Activated CD4-positive, alpha-beta memory T cell treated with anti-CD3 and anti-CD28 coated beads for 36 hours (primary cell): Measurements from ENCODE around the gene TMEM178B. TPM values are rescaled to one million over a fixed set of nuclear protein-coding genes. Genes with fewer than 3 reads are reported as not detected.

Experiments used
- CTCF ChIA-PET: fragments of 350-600 bp; sonication (Branson Sonifier 250); formaldehyde crosslinking; loops from one replicate; lab custom pipeline; 2021; ENCODE audit warnings: antibody characterized with exemption, inconsistent platforms; lab: Charles Lee
- POLR2A ChIA-PET: fragments of 350-600 bp; sonication (Branson Sonifier 250); formaldehyde crosslinking; loops from one replicate; lab custom pipeline; 2021; ENCODE audit warnings: antibody characterized with exemption; lab: Charles Lee
- DNase-seq: peaks from one replicate; pipeline ENCODE4 v3.0.0-alpha.2; 2020
- H3K27ac Mint-ChIP-seq: one replicate; pipeline ENCODE4 v1.8.0; 2021; ENCODE audit warnings: mixed read lengths
- H3K27me3 Mint-ChIP-seq: one replicate; pipeline ENCODE4 v1.8.0; 2021; ENCODE audit warnings: mixed read lengths
- H3K36me3 Mint-ChIP-seq: one replicate; pipeline ENCODE4 v1.8.0; 2021; ENCODE audit warnings: mixed read lengths
- H3K4me1 Mint-ChIP-seq: one replicate; pipeline ENCODE4 v1.8.0; 2021; ENCODE audit warnings: low read depth, mixed read lengths
- H3K4me3 Mint-ChIP-seq: one replicate; pipeline ENCODE4 v1.8.0; 2021; ENCODE audit warnings: mild to moderate bottlenecking, mixed read lengths
- H3K9me3 Mint-ChIP-seq: one replicate; pipeline ENCODE4 v1.8.0; 2021; ENCODE audit warnings: mixed read lengths
- intact Hi-C: fragments of 100-400 bp; cut with micrococcal nuclease; formaldehyde crosslinking; loops from one replicate; pipeline ENCODE4 v1.15.1; 2023
- total RNA-seq, 2 experiments: library from RNA; stranded (reverse); gene quantifications; one replicate each; pipeline ENCODE4 v1.2.3, GENCODE V29; 2021

The TMEM178B gene
- total RNA-seq, 2 experiments from 2014 or later = 0.58 to 0.81 TPM

- Mint-ChIP-seq H3K27ac (no peak overlapping the region), H3K4me3 (no peak overlapping the region), H3K27me3 (peaks cover 3% of the 10 kb centered on the region), H3K9me3 (no peaks in the 10 kb centered on the region), H3K36me3 (no peaks in the 10 kb centered on the region), H3K4me1 (no peaks in the 10 kb centered on the region)
- no peak for DNase-seq
- intact Hi-C loops = no loop called here
- ChIA-PET CTCF (no interaction called here), POLR2A (no interaction called here)
Measured at GRCh38 chr7:141475679-141476078, 401.8 kb downstream of the TMEM178B start.

DNA sequence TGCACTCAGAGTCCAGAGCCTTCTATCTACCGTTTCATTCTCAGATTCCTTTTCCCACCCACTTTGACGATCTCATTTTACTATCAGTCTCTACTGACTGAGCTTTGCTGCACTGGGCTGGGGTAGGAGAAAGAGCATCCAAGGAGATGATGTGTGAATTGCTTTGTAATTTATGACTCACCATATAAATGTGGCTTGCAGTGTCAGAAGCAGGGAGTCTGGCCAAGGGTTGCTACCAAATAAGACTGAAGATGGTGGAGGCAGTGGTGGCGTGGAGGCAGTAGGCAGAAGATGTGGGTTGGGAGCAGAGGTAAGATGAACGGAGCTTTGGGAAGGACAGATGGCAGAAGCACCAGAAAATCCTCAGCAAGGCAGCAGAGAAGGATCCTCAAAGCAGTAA is 404.0 kb downstream of the TMEM178B start:
- Mint-ChIP-seq H3K27ac (no peak overlapping the region), H3K4me1 (no peaks in the 10 kb centered on the region), H3K4me3 (no peak overlapping the region), H3K9me3 (no peaks in the 10 kb centered on the region), H3K36me3 (no peaks in the 10 kb centered on the region), H3K27me3 (peaks cover 12% of the 10 kb centered on the region)
- POLR2A ChIA-PET = no interaction called here
- intact Hi-C loops = no loop called here
- CTCF ChIA-PET = no interaction called here
- no peak for DNase-seq

GRCh38 chr7:141478845-141479244 is 405.0 kb downstream of the TMEM178B start:
- no peak overlapping the region for H3K27ac Mint-ChIP-seq
- intact Hi-C loops = no loop called here
- ChIA-PET CTCF (no interaction called here), POLR2A (no interaction called here)
- no peak overlapping the region for H3K4me3 Mint-ChIP-seq
- no peak for DNase-seq
- H3K4me1 Mint-ChIP-seq = no peaks in the 10 kb centered on the region
- no peaks in the 10 kb centered on the region for H3K36me3 Mint-ChIP-seq
- H3K27me3 Mint-ChIP-seq = peaks cover 12% of the 10 kb centered on the region
- no peaks in the 10 kb centered on the region for H3K9me3 Mint-ChIP-seq

DNA sequence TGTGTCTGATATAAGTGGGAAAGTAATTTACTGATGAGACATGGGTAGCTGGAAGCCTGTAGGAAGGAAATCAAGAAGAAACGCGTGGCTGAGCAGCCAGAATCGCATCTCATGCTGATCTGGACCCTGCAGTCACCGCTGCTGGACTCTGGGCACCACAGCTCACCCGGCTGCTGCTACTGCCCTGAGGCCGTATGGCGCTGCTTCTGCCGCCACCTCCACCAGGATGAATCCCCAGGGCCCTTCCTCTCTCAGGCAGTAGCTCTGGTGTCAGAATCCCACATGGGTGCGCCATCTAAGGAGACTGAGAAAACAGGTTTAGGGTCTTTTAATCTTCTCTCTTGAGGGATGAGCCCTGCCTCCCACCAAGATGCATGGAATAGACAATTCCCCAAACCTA is 407.1 kb downstream of the TMEM178B start:
- H3K27ac Mint-ChIP-seq = no peak overlapping the region
- CTCF ChIA-PET = no interaction called here
- DNase-seq = no peak
- POLR2A ChIA-PET = no interaction called here
- H3K4me3 Mint-ChIP-seq = no peak overlapping the region
- no peaks in the 10 kb centered on the region for H3K36me3 Mint-ChIP-seq
- peaks cover 14% of the 10 kb centered on the region for H3K27me3 Mint-ChIP-seq
- no peaks in the 10 kb centered on the region for H3K4me1 Mint-ChIP-seq
- intact Hi-C loops = no loop called here
- H3K9me3 Mint-ChIP-seq = no peaks in the 10 kb centered on the region

- POLR2A ChIA-PET = no interaction called here
- Mint-ChIP-seq H3K27ac (no peak overlapping the region), H3K36me3 (no peaks in the 10 kb centered on the region), H3K9me3 (no peaks in the 10 kb centered on the region), H3K27me3 (peaks cover 17% of the 10 kb centered on the region), H3K4me3 (no peak overlapping the region), H3K4me1 (no peaks in the 10 kb centered on the region)
- DNase-seq = no peak
- CTCF ChIA-PET = interaction anchor here (1.1 kb wide), 1 partner anchor 52 kb away, joined by 3 read pairs; no protein-coding TSS in a partner anchor
- intact Hi-C loops = no loop called here
Measured at GRCh38 chr7:141481971-141482370, 408.1 kb downstream of the TMEM178B start.

DNA sequence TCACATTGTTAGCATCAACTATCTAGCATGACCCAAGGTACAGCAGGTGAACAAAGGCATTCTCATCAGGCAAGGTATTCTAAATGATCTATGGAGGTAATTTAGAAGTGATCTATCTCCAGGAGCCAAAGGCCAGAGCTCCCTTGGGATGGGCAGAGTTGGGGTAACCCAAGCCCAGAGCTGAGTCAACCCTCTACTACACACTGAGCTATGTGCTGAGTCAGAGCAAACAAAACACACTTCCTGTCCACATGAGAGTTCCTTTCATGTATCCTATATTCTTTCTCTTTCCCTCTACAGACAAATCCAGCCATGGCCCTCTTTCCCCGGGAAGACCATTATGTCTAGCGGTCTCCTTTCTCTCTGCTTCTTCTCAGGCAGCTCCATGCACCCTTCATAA is 409.2 kb downstream of the TMEM178B start:
- DNase-seq = no peak
- H3K36me3 Mint-ChIP-seq = no peaks in the 10 kb centered on the region
- no peak overlapping the region for H3K27ac Mint-ChIP-seq
- peaks cover 14% of the 10 kb centered on the region for H3K27me3 Mint-ChIP-seq
- intact Hi-C loops = no loop called here
- ChIA-PET CTCF (no interaction called here), POLR2A (no interaction called here)
- H3K4me3 Mint-ChIP-seq = no peak overlapping the region
- H3K9me3 Mint-ChIP-seq = no peaks in the 10 kb centered on the region
- H3K4me1 Mint-ChIP-seq = no peaks in the 10 kb centered on the region

DNA sequence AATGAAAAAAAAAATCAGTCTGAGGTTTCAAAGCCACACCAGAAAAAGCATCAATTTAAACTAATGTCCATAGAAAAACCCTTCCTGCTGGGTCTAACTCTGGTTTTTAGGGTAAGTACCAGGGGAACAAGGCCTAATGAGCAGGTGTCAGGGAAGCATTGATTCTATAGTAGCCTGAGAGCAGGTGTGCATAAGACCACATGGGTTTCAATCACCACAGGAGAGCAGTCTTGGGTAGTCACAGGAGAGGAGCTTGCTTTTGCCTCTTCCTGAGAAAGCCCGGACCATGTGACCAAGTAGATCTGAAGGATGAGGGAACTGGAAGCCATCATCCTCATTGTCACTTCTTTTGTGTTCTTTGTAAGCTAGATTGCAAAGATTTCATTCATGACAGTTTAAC is 411.0 kb downstream of the TMEM178B start:
- intact Hi-C loops = no loop called here
- Mint-ChIP-seq H3K4me1 (no peaks in the 10 kb centered on the region), H3K27ac (no peak overlapping the region), H3K4me3 (no peak overlapping the region), H3K9me3 (no peaks in the 10 kb centered on the region), H3K36me3 (no peaks in the 10 kb centered on the region), H3K27me3 (peaks cover 14% of the 10 kb centered on the region)
- ChIA-PET CTCF (no interaction called here), POLR2A (no interaction called here)
- DNase-seq = no peak

DNA sequence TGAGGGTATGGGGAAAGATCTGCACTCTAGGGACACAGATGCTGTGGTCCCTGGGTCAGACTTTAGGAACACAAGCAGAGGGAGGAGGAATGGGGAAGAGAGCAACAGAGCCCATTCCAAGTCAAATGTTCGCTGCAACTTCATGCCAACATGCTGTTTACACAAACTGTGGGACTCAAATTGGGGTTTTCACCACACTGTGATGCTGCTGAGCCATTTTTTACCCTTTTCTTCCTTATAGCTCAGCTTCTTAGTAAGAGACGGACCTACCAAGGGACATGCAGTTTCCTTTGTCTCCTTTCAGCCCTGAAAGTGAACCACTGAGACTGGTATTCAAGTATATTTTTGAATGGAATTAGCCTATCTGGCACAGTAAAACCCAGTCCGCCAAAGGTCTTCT is 413.1 kb downstream of the TMEM178B start:
- H3K36me3 Mint-ChIP-seq = no peaks in the 10 kb centered on the region
- H3K4me1 Mint-ChIP-seq = no peaks in the 10 kb centered on the region
- H3K9me3 Mint-ChIP-seq = no peaks in the 10 kb centered on the region
- POLR2A ChIA-PET = no interaction called here
- intact Hi-C loops = no loop called here
- no peak overlapping the region for H3K4me3 Mint-ChIP-seq
- H3K27me3 Mint-ChIP-seq = peaks cover 9% of the 10 kb centered on the region
- CTCF ChIA-PET = no interaction called here
- H3K27ac Mint-ChIP-seq = no peak overlapping the region
- DNase-seq = no peak

- POLR2A ChIA-PET = no interaction called here
- Mint-ChIP-seq H3K4me1 (no peaks in the 10 kb centered on the region), H3K27me3 (peaks cover 10% of the 10 kb centered on the region), H3K4me3 (no peak overlapping the region), H3K9me3 (no peaks in the 10 kb centered on the region), H3K36me3 (no peaks in the 10 kb centered on the region), H3K27ac (no peak overlapping the region)
- CTCF ChIA-PET = no interaction called here
- no peak for DNase-seq
- intact Hi-C loops = no loop called here
Measured at GRCh38 chr7:141490474-141490873, 416.6 kb downstream of the TMEM178B start.

GRCh38 chr7:141495057-141495456 is 421.2 kb downstream of the TMEM178B start:
- no peak for DNase-seq
- Mint-ChIP-seq H3K27me3 (peaks cover 7% of the 10 kb centered on the region), H3K4me3 (no peak overlapping the region), H3K27ac (no peak overlapping the region), H3K36me3 (no peaks in the 10 kb centered on the region), H3K9me3 (no peaks in the 10 kb centered on the region), H3K4me1 (no peaks in the 10 kb centered on the region)
- POLR2A ChIA-PET = no interaction called here
- CTCF ChIA-PET = no interaction called here
- intact Hi-C loops = no loop called here

DNA sequence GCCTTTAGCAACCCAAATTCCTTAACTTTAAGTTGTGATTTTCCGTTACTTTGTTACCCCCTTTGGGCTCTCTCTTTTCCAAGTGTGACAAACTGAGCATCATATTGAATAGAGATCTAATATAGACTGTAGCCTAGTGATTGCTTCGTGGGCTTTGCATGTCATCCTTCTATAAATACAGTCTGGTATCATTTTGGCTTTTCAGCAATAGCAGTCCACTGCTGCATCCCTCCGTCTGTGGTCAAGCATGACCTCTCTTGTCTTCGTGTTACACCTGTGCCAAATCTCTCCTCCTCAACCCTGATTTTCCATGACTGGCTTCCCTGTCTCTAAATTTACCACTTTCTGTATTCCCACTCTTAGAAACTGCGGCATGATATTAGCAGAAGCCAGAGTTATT is 423.5 kb downstream of the TMEM178B start:
- CTCF ChIA-PET = interaction anchor here (1.1 kb wide), 1 partner anchor 36 kb away, joined by 3 read pairs; no protein-coding TSS in a partner anchor
- H3K4me3 Mint-ChIP-seq = no peak overlapping the region

DNA sequence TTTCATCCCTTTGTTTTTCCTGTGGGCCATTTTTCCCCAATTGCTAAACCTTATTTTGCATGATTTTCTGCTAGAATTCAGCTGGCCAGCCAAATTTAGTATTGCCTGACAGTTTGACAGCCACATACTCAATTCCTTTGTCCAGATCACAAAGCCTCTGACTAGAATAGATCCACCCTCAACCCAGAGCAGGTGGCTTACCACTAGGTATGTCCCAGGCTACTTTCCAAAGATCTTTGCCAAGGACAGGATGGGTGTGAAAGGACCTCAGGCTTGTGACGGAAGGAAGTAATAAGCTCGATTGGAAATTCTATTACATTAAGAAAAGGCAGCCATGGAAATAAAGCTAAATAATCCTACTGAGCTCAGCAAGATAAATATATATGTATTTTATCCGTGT is 426.7 kb downstream of the TMEM178B start:
- Mint-ChIP-seq H3K27ac (no peak overlapping the region), H3K36me3 (no peaks in the 10 kb centered on the region)

More for the DNA sequence above, 423.5 kb downstream of the TMEM178B start:
- no peak for DNase-seq
- POLR2A ChIA-PET = no interaction called here
- Mint-ChIP-seq H3K4me1 (no peaks in the 10 kb centered on the region), H3K36me3 (no peaks in the 10 kb centered on the region), H3K27ac (no peak overlapping the region), H3K27me3 (peaks cover 17% of the 10 kb centered on the region), H3K9me3 (no peaks in the 10 kb centered on the region)
- intact Hi-C loops = no loop called here

DNA sequence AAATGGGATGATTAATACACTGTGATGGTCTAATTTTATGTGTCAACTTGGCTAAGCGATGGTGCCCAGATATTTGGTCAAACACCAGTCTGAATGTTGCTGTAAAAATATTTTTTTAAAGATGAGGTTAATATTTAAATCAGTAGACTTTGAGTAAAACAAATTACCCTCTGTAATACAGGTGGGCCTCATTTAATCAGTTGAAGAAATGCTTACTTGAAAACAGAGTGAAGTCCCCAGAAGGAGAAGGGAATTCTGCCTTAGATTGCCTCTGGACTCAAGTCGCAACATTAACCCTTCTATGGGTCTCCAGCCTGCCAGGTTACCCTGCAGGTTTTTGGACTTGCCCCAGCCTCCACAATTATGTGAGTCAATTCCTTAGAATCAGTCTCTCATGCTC is 427.6 kb downstream of the TMEM178B start:
- no peaks in the 10 kb centered on the region for H3K9me3 Mint-ChIP-seq
- intact Hi-C loops = no loop called here
- DNase-seq = no peak
- no peak overlapping the region for H3K27ac Mint-ChIP-seq
- H3K27me3 Mint-ChIP-seq = peaks cover 12% of the 10 kb centered on the region
- no peak overlapping the region for H3K4me3 Mint-ChIP-seq
- H3K36me3 Mint-ChIP-seq = no peaks in the 10 kb centered on the region
- POLR2A ChIA-PET = no interaction called here
- no peaks in the 10 kb centered on the region for H3K4me1 Mint-ChIP-seq
- CTCF ChIA-PET = no interaction called here

More for the DNA sequence above, 426.7 kb downstream of the TMEM178B start:
- H3K9me3 Mint-ChIP-seq = no peaks in the 10 kb centered on the region
- peaks cover 12% of the 10 kb centered on the region for H3K27me3 Mint-ChIP-seq
- no peak for DNase-seq
- no peaks in the 10 kb centered on the region for H3K4me1 Mint-ChIP-seq
- POLR2A ChIA-PET = no interaction called here
- intact Hi-C loops = no loop called here
- CTCF ChIA-PET = interaction anchor here (0.6 to 0.7 kb wide), 2 partner anchors 196 to 375 kb away, joined by 3 read pairs; no protein-coding TSS in a partner anchor
- H3K4me3 Mint-ChIP-seq = no peak overlapping the region
